ENCODE measurements around the gene PPIA.
A peak's percentile ranks its signal among the peaks of the same experiment; 100 is the strongest.

DNA sequence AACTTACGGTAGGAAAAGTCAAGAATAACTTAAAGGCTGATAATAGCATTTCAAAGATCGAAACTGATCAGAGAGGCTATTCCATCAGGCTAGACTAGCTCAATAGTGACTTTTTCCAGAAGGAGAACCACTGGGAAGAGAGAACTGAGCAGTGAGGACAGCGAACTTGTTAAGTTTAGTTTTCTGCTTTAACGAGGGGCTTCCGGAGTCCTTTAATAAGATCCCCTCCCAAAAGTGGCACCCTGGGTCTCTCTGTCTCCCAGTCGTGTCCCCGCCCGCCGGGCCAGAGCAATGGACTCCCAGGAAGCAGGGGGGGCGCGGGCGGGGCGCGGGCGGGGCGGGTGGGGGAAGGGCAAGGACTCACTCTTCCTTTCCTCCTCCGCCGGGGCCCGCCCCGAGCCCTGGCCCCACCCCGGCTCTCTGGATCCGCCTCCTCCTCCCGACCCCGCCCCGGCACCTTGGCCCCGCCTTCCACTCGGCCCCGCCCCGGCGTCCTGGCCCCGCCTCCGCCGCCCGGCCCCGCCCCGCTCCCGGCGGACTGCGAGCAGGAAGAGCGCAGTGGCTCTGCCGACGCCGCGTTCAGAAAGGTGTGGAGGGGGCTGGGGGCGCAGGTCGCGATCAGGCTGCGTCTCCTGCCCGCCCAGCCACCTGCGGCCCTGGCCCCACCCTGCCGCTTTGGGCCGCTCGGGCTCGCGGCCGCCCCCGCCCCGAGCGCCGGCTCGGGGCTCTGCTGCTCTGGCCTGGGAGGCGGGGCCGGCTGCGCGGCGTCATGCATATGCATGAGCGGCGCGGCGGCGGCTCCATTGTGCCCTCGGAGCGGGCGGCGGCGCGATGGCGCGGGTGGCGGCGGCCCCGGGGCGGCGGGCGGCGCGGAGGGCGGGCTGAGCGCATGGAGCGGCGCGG lies 48.2 kb upstream of the PPIA start, which contains the start of gene ZMIZ2:
- TF ChIP-seq, protein P1, sequence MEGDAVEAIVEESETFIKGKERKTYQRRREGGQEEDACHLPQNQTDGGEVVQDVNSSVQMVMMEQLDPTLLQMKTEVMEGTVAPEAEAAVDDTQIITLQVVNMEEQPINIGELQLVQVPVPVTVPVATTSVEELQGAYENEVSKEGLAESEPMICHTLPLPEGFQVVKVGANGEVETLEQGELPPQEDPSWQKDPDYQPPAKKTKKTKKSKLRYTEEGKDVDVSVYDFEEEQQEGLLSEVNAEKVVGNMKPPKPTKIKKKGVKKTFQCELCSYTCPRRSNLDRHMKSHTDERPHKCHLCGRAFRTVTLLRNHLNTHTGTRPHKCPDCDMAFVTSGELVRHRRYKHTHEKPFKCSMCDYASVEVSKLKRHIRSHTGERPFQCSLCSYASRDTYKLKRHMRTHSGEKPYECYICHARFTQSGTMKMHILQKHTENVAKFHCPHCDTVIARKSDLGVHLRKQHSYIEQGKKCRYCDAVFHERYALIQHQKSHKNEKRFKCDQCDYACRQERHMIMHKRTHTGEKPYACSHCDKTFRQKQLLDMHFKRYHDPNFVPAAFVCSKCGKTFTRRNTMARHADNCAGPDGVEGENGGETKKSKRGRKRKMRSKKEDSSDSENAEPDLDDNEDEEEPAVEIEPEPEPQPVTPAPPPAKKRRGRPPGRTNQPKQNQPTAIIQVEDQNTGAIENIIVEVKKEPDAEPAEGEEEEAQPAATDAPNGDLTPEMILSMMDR (IDR thresholded peaks at IDR 0.05): no peak
- TF ChIP-seq POLR2A (IDR thresholded peaks at IDR 0.05) (peak; percentile 51), POLR2AphosphoS5 (IDR thresholded peaks at IDR 0.05) (peak; percentile 45 to 80 (median 77))

Measured in transverse colon (tissue), 4 donors.